Ishikawa (cell line): Measurements from ENCODE around the gene PEPD.

Experiments
- CEBPB ChIP-seq: IDR thresholded peaks from 2 replicates; pipeline ENCODE4 v1.6.1; 2012
- CREB1 ChIP-seq: IDR thresholded peaks from 2 replicates; pipeline ENCODE4 v1.6.1; 2012; ENCODE audit warnings: low read depth
- EGR1 ChIP-seq: IDR thresholded peaks from 2 replicates; pipeline ENCODE4 v1.6.1; 2012
- EP300 ChIP-seq: IDR thresholded peaks from 2 replicates; pipeline ENCODE4 v1.6.1; 2012; ENCODE audit warnings: borderline replicate concordance
- FOXM1 ChIP-seq: IDR thresholded peaks from 2 replicates; pipeline ENCODE4 v1.6.1; 2012; ENCODE audit warnings: low read depth, borderline replicate concordance
- NFIC ChIP-seq: IDR thresholded peaks from 2 replicates; pipeline ENCODE4 v1.6.1; 2012
- RAD21 ChIP-seq: IDR thresholded peaks from 2 replicates; pipeline ENCODE4 v1.6.1; 2012; ENCODE audit warnings: low read depth
- TAF1 ChIP-seq: IDR thresholded peaks from 2 replicates; pipeline ENCODE4 v1.6.1; 2012; ENCODE audit warnings: low read depth, mild to moderate bottlenecking
- TCF12 ChIP-seq: IDR thresholded peaks from 2 replicates; pipeline ENCODE4 v1.6.1; 2012; ENCODE audit warnings: low read depth
- TEAD4 ChIP-seq: IDR thresholded peaks from 2 replicates; pipeline ENCODE4 v1.6.1; 2012
- YY1 ChIP-seq: IDR thresholded peaks from 2 replicates; pipeline ENCODE4 v1.6.1; 2012; ENCODE audit warnings: low read depth
- ZBTB7A ChIP-seq: IDR thresholded peaks from 2 replicates; pipeline ENCODE4 v1.6.1; 2012; ENCODE audit warnings: low read depth
- TF ChIP-seq, protein P1 (sequence below): IDR thresholded peaks from 2 replicates; pipeline ENCODE4 v1.6.1; 2012
- TF ChIP-seq, protein P2 (sequence below): IDR thresholded peaks from 2 replicates; pipeline ENCODE4 v1.6.1; 2012; ENCODE audit warnings: low read depth, mild to moderate bottlenecking
- TF ChIP-seq, protein P3 (sequence below): IDR thresholded peaks from 2 replicates; pipeline ENCODE4 v1.6.1; 2012

The PEPD gene

DNA sequence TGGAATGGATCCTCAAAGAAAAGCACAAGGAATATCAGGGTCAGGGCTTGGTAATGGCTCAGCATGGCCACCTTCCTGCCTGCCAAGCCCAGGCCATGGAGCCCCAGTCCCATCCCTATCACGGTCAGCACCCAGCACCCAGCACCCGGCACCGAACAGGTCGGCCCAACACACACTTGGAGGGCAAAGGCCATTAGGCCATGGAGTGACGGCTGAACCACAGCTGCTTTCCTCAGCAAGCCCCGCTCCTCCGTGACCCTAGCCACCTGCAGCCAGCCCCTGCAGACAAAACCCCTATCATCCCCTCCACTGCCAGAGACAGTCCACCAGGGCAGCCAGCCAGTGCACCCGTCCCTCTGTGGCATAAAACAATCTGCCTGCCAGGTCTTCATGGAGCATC lies 20.6 kb downstream of the PEPD start:
- TF ChIP-seq, protein P1, sequence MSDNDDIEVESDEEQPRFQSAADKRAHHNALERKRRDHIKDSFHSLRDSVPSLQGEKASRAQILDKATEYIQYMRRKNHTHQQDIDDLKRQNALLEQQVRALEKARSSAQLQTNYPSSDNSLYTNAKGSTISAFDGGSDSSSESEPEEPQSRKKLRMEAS, result no peak
- TF ChIP-seq YY1 (no peak), EP300 (no peak), FOXM1 (no peak), NFIC (no peak), RAD21 (no peak), TEAD4 (no peak), ZBTB7A (no peak), CREB1 (no peak), TCF12 (no peak), CEBPB (no peak), TAF1 (no peak)
- TF ChIP-seq, protein P2, sequence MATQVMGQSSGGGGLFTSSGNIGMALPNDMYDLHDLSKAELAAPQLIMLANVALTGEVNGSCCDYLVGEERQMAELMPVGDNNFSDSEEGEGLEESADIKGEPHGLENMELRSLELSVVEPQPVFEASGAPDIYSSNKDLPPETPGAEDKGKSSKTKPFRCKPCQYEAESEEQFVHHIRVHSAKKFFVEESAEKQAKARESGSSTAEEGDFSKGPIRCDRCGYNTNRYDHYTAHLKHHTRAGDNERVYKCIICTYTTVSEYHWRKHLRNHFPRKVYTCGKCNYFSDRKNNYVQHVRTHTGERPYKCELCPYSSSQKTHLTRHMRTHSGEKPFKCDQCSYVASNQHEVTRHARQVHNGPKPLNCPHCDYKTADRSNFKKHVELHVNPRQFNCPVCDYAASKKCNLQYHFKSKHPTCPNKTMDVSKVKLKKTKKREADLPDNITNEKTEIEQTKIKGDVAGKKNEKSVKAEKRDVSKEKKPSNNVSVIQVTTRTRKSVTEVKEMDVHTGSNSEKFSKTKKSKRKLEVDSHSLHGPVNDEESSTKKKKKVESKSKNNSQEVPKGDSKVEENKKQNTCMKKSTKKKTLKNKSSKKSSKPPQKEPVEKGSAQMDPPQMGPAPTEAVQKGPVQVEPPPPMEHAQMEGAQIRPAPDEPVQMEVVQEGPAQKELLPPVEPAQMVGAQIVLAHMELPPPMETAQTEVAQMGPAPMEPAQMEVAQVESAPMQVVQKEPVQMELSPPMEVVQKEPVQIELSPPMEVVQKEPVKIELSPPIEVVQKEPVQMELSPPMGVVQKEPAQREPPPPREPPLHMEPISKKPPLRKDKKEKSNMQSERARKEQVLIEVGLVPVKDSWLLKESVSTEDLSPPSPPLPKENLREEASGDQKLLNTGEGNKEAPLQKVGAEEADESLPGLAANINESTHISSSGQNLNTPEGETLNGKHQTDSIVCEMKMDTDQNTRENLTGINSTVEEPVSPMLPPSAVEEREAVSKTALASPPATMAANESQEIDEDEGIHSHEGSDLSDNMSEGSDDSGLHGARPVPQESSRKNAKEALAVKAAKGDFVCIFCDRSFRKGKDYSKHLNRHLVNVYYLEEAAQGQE, result no peak
- TF ChIP-seq, protein P3, sequence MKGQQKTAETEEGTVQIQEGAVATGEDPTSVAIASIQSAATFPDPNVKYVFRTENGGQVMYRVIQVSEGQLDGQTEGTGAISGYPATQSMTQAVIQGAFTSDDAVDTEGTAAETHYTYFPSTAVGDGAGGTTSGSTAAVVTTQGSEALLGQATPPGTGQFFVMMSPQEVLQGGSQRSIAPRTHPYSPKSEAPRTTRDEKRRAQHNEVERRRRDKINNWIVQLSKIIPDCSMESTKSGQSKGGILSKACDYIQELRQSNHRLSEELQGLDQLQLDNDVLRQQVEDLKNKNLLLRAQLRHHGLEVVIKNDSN, result no peak

DNA sequence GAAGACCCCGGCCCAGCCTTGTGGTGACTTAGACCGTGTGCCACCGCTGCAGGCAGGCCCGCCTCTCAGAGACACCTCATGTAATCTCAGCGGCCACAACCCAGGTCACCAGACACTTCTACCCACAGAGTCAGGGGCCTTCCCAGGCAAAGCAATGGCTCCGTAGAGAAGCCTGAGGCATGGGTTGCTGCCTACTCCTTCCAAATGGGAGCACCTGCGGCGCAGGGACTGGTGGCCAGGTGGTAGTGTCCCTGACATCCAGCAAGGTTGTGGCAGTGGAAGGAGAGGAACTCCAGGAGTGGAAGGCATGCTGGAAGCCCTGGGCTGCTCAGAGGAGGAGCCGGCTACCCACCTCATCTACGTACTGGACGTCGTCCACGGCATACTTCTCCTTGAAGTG lies 21.0 kb downstream of the PEPD start:
- TF ChIP-seq EP300 (no peak), CEBPB (no peak), CREB1 (no peak), EGR1 (no peak), ZBTB7A (no peak), RAD21 (no peak)
- TF ChIP-seq, protein P3, result no peak

DNA sequence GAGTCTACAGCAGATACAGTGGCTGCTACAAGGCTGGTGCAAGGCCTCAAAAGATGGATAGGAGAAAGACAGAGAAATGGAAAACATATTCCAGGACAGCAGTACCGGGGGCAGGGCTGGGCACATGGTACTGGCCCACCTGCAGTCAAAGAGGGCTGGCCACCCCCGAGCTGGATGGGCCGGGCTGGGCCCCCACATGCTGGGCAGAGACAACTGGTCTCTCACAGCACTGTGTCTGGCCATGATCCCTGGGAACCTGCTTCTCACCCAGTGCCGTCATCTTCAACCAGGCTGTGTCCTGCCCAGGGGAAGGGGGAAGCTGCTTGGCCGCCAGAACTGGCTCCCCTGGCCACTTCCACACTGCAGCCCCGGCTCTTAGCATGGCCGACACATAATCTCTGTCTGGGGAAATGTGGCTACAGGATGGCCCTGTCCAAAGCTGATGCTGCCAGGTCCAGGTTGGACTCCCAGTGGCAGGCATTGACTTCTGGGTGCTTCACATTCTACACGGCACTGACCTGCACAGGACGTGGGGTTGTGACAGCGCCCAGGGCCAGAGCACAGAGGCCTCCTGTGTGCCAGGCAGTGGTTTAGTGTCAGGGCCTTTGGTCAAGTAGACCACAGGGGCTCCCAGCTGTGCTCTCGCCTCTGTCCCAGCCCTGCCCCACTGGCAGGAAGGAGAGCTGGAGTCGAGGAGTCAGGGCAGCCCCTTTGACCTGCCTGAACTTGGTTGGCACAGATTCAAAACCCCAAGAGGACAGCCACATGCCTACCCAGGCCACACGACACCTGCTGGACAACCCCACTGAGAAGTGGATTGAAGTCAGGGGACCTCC lies 21.7 kb downstream of the PEPD start:
- no peak for TF ChIP-seq CEBPB
- no peak for TF ChIP-seq ZBTB7A
- no peak for TF ChIP-seq TCF12
- no peak for TF ChIP-seq CREB1
- TF ChIP-seq, protein P1, result no peak
- TF ChIP-seq, protein P3, result no peak
- no peak for TF ChIP-seq RAD21

DNA sequence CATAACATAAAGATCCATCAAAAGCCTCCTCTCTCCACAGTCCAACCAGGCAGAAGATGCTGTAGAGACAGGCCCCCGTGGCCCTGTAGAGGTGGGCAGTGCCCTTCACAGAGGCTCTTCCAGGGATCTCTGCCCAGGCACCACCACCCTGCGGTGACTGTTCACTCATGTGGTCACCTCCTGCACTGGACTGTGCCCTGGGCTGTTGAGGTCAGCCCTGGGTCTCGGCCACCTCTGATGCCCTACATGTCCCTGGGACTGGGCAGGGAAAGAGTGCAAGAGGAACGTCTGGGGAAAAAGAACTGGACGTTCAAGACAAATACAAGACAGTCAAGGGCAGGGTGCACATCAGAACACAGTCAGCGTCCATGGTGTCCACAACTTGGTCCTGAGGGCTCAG lies 22.3 kb downstream of the PEPD start:
- TF ChIP-seq YY1 (no peak), NFIC (no peak), TAF1 (no peak), ZBTB7A (no peak), TCF12 (no peak), FOXM1 (no peak), TEAD4 (no peak), EP300 (no peak)
- TF ChIP-seq, protein P2, result no peak
- TF ChIP-seq, protein P3, result no peak

DNA sequence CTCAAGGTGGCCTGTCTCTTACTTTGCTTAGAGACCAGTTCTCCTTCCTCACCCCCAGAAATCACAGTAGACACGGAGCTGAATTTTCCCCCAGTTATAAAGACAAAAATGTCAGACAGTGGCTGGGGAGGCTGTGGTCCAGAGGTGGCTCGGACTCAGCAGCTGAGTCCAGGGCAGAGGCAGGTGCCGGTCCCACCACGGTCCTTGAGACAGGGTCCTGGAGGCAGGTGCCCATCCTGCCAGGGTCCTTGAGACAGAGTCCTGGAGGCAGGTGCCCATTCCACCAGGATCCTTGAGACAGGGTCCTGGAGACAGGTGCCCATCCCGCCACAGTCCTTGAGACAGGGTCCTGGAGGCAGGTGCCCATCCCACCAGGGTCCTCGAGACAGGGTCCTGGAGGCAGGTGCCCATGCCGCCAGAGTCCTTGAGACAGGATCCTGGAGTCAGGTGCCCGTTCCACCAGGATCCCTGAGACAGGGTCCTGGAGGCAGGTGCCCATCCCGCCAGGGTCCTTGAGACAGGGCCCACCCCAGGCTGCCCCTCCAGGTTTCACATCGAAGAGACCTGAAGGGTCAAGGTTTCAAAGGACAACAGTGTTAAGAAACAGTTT lies 23.1 kb downstream of the PEPD start:
- TF ChIP-seq CREB1, result no peak
- no peak for TF ChIP-seq NFIC
- TF ChIP-seq YY1, result no peak
- TF ChIP-seq ZBTB7A, result no peak
- TF ChIP-seq EP300, result no peak
- TF ChIP-seq FOXM1, result no peak
- no peak for TF ChIP-seq EGR1
- no peak for TF ChIP-seq TAF1
- TF ChIP-seq TEAD4, result no peak
